ENCODE measurements around the gene ARRDC1.

DNA sequence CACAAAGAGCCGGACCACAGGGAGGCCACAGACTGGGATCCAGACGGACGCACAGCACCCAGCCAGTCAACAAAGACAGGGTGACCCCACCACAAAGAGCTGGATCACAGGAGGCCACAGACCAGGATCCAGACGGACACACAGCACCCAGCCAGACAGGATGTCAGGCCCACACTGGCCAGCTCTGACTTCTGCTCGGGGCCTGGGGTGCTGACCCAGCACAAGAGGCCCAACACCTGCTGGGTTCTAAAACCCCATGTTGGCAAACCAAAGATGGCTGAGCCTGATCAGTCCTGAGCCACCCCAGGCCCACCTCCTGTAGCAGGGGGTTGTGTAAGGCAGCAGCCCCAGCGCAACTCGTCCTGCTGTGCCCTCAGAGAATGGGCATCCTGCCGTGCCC lies 21.5 kb upstream of the ARRDC1 start:
- TF ChIP-seq, protein P1, sequence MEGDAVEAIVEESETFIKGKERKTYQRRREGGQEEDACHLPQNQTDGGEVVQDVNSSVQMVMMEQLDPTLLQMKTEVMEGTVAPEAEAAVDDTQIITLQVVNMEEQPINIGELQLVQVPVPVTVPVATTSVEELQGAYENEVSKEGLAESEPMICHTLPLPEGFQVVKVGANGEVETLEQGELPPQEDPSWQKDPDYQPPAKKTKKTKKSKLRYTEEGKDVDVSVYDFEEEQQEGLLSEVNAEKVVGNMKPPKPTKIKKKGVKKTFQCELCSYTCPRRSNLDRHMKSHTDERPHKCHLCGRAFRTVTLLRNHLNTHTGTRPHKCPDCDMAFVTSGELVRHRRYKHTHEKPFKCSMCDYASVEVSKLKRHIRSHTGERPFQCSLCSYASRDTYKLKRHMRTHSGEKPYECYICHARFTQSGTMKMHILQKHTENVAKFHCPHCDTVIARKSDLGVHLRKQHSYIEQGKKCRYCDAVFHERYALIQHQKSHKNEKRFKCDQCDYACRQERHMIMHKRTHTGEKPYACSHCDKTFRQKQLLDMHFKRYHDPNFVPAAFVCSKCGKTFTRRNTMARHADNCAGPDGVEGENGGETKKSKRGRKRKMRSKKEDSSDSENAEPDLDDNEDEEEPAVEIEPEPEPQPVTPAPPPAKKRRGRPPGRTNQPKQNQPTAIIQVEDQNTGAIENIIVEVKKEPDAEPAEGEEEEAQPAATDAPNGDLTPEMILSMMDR (IDR thresholded peaks at IDR 0.05; ENCODE audit: low read depth, low read length, poor library complexity, severe bottlenecking) = no peak
- no peak for TF ChIP-seq EZH2phosphoT487 (IDR thresholded peaks at IDR 0.05; ENCODE audit: borderline replicate concordance, low read length)

All from DOHH2 (cell line).